H4 (cell line): Measurements from ENCODE around the gene RABL3. TPM values are rescaled to one million over a fixed set of nuclear protein-coding genes. Genes with fewer than 3 reads are reported as not detected.
"Not testable (repeated sequence)": the region's sequence is repeated elsewhere in the genome, so short reads cannot be mapped to it uniquely, and the experiment has no call there.

Experiments
- DNase-seq: peaks from one replicate; pipeline ENCODE4 v3.0.0-alpha.2; 2015; ENCODE audit warnings: low spot score
- total RNA-seq: library from RNA; depleted of rRNA; stranded (reverse); fragments of >200 nt; shearing (Covaris generic); gene quantifications from 2 replicates; pipeline ENCODE4 v1.2.3, GENCODE V29; 2014

Gene RABL3
- total RNA-seq, 1 experiment from 2014 or later = 30.6 TPM

DNA sequence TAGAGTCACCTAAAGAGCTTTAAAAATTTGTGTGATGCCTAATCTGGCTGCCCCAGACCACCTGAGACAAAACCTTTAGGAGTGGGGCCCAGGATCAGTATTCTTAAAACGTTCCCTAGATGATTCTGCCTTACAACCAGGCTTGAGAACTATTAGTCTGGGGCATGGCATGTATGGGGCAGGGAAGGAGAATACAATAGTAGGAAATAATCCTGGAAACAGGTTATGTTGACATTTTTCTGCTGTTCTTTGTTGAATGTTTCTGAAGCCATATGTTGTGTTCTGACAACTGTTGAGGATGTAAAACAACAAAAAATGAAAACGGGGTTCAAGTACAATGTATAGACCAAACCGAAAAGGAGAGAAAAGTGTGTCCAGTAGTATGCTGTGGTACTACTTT lies 3.1 kb upstream of the RABL3 start:
- DNase-seq = no peak

DNA sequence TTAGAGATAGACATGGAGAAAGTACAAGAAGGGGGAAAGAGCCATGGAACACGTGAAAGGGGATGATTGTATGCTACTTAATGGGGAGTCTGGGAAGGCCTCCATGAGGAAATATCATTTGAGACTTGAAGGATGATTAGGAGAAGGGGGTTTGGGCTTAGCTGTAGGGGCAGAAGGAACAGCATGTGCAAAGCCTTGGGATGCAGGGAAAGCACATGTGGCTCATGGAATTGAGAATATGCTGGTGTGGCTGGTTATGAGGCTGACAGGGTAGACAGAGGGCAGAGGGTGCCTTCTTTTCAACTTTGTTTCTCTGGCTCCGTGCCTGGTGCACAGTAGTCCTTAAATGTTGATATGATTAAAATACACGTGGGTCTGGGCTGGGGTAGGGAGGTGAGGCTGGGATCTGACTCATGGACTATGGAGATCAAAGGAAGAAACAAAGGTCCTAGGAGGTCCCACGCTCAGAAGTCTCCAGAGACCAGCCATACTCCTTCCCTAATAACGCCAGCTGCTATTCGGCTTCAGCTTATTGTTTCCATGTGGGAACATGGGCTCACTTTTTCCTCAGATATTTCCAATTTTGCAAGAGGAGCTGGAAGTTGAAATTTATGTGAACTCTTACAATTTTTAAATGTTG lies 1.4 kb upstream of the RABL3 start:
- no peak for DNase-seq

DNA sequence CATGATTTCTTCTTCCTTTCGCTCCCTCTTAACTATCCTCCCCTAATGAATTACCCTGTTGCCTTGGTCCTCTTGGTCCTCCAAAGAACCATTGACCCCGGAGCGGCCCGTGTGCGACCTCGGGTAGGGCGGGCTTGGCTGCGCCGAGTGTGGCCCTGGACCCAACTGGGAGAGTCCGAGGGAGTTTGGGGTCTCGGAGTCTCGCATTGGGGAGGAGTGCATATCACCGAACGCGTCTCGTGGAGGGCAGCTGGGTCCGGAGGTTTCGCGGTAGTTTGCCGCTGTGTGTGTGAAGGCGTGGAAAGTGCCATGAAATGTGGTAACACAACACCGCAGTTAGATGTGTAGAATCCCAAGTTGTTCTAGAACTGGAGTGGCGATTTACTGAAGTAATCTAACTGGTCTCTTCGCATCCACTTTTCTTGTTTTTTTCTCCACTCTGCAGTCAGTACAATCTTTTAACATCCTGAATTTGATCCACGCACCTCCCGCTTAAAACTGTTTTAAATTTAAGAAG lies 591 bp upstream of the RABL3 start:
- peak; percentile 11 for DNase-seq

DNA sequence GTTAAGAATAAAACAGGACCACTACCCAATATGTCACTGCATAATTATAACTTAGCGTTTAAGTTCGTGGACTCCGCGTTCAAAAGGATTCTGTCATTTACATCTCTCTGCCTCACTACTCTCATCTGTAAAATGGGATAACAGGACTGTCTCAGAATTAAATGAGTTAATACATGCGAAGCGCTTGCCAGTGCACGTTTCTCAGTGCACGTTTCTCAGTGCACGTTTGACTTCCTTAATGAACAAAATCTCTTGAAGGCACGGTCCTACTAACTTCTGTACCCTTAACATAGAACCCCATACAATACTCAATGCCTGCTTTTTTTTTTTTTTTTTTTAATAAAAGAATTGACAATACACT lies 499 bp downstream of the RABL3 start:
- DNase-seq = peak; percentile 35

DNA sequence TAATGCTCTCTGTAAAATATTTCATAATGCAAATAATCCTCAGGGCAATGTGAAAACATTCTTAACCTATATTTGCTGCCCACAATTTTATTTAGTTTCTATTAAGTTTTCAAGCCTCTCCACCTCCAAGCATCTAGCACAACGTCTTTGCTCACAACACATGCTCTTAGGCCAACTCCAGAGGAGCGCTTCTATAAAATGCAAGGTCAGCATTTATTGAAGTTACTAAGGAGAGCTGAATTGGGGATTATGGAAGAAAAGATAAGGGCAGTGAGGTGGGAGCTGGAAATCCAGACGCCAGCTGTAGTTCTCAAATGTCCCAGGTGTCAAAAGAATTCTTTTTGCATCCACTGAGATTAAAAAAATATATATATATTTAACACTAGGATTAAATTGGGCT lies 996 bp downstream of the RABL3 start:
- no peak for DNase-seq

DNA sequence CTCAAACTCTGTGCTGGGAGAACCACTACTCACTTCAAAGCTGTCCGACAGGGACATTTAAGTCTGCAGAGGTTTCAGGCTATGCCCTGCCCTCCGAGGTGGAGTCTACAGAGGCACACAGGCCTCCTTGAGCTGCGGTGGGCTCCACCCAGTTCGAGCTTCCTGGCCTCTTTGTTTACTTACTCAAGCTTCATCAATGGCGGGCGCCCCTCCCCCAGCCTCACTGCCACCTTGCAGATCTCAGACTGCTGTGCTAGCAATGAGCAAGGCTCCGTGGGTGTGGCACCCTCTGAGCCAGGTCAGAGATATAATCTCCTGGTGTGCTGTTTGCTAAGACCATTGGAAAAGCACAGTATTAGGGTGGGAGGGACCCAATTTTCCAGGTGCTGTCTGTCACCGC lies 4.3 kb downstream of the RABL3 start:
- not testable (repeated sequence) for DNase-seq

DNA sequence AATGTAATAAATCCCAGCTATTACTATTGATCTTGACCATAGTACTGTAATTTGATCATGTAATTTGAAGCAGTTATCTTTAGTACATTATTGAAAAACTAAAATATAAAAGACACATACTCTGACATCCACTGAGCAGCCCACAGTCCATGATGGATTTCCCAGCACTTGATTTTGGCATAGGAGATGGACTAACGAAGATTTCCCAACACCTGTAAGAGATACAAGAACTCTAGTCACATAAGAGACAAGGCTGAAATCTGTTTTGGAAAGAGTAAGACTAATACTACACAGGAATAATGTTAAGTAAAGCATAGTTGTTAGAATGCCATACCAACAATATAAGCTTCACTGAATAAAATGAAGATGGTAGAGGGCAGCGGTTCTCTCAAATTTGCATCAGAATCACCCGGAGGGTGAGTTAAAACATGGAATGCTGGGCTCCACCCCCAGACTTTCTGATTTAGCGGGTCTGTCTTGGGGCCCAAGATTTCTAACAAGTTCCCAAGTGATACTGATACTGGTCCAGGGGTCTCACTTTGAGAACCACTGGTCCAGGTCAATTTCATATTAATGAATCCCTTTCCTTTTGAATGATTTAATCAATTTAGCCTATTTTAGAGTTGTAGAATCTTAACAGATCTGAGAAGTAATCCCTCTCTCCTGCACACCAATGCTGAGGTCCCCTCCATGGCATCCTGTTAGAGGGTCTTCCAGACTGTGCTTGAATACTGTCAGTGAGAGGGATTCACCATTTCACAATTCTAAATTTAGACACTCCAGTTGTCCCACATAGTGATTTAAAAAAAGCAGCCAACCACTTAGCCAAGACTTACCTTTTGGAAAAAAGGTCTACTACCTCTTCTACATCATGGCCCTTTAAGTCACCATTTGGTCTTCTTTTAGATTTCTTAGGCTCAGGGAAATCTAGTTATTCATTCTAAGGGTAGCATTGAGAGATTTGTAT lies 11.5 kb downstream of the RABL3 start:
- DNase-seq = no peak

DNA sequence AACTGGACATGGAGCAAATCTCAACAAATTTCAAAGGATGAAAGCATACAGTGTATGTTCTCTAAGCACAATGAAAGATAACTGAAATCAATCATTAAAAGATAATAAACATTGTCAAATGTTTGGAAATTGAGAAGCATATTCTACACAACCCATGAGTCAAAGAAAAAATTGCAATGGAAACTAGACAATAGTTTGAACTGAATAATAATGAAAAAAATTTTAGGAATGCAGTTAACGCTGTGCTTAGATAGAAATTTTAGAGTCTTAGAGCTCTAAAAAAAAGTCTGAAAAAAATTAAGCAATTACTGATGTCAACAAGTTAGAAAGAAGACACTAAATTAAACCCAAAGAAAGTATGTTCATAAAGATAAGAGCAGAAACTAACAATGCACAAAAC lies 15.5 kb downstream of the RABL3 start:
- DNase-seq = no peak

DNA sequence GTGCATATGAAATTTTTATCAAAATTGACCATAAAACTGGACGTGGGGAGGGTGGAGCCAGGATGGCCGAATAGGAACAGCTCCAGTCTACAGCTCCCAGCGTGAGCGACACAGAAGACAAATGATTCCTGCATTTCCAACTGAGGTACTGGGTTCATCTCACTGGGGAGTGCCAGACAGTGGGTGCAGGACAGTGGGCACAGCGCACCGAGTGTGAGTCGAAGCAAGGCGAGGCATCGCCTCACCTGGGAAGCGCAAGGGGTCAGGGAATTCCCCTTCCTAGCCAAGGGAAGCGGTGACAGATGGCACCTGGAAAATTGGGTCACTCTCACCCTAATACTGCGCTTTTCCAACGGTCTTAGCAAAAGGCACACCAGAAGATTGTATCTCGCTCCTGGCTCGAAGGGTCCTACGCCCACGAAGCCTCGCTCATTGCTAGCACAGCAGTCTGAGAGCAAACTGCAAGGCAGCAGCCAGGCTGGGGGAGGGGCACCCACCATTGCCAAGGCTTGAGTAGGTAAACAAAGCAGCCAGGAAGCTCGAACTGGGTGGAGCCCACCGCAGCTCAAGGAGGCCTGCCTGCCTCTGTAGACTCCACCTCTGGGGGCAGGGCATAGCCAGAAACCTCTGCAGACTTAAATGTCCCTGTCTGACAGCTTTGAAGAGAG lies 23.0 kb downstream of the RABL3 start:
- DNase-seq = not testable (repeated sequence)

DNA sequence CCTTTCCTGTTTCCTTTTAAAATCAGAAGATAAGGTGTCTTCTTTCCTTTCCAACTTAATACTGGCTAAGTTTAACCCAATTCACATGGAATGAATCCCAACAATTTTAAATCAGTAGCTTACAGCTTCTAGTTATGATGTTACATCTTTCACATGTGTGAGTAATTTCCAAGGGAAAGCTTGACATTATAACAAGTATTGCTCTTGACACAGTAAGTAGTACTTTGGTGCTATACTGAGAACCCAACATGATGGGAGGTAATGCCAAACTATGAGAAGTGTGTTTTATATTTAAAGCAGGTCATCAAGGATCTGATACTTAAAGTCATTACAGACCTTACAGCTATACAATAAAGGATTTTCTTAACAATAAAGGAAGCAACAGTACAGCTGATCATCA lies 29.1 kb downstream of the RABL3 start:
- no peak for DNase-seq

DNA sequence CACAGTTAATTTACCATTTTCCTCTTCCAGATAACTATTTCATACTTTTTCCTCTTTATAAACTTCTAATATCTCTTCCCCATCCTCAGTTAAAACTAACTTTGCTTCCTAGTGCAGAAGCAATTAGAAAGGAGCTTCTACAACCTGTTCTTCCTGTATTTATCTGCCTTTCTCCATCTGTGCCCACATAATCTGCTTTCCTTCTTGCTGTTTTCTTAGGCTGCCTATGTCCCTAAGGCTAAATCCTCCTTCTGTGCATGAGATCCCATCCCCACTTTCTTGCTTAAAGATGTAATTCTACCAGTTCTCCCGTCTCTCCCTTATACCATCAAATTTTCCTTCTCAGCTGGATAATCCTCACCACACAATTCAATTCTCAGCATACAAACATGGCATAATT lies 31.9 kb downstream of the RABL3 start:
- DNase-seq = no peak

DNA sequence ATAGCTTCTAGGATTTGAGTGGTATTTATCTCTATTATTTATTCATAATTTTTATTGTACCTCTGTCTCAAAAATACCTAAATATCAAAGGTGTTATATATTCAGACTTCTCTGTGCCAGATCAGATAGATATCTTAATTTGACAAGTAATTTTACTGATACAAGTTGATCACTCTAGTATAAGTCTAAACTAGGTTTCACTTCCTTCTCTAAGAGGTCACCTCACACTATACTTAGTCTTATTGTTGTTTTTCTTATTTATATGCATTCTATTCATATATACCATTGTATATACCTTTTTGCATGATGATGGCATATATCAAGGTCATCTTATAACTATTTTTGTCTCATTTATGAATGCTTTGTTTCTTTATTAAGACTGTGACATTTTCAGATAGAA lies 33.9 kb downstream of the RABL3 start:
- no peak for DNase-seq

DNA sequence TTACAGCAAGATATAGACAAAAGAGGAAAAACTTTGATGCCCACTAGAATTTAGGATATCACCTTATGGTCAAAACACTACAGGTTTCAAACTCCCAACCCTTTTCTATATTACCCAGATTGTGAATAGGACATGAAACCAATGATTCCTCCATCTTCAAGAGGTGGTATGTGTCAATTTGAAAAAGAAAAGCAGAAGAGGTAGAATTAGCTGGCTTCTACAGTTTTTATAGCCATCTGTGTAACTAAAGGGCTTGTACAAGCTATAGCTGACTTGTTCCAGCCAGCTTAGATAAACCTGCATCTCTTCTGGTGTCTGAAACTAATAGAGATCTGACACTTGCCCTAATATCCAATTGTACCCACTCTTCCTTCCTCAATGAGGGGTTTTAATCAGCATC lies 35.4 kb downstream of the RABL3 start:
- no peak for DNase-seq

DNA sequence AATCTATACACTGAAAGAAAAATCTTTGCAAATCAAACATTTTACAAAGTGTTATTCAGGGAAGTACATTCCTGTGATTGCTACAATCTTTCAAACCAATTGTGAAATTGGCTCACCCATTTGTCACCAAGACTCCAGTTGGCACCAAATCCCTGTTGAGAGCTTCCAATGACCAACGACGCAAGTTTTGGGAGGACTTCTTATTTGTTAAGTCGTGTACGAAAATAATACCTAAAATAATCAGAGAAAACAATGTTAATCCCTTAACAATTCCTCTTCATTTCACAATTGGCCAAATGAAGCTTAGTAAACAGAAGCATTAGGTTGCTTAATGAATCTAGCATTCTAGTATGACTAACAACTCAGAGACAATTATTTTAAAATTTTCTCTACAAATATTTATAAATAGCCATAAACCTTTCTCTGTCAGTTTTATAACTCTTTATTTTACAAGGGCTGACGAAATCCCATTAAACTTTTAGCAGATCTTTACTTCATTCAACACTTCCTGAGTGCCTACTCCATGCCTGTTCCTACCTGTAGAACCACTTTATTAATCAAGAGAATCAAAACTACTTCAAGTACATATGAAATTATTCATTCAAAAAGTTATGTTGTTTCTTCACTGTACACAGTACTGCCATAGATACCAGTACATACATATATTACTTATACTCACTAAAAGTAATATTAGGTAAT lies 36.3 kb downstream of the RABL3 start:
- DNase-seq = no peak

DNA sequence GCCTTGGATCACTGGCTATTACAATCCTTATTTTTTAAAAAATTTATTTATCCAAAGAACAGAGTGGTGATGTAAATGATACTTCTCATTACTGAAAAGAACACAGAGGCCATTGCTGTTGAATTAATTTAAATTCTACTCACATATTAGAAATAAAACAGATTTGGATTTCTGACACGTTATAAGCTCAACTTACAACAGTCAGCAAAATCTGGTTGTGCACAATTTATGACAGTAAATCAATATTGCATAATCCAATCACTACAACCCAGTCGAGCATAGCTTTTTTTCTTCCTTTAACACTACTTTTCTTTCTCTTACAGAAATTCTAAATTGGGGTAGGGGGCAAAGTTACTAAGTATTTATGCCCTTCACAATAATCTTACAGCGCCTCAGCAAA lies 43.0 kb downstream of the RABL3 start:
- no peak for DNase-seq

DNA sequence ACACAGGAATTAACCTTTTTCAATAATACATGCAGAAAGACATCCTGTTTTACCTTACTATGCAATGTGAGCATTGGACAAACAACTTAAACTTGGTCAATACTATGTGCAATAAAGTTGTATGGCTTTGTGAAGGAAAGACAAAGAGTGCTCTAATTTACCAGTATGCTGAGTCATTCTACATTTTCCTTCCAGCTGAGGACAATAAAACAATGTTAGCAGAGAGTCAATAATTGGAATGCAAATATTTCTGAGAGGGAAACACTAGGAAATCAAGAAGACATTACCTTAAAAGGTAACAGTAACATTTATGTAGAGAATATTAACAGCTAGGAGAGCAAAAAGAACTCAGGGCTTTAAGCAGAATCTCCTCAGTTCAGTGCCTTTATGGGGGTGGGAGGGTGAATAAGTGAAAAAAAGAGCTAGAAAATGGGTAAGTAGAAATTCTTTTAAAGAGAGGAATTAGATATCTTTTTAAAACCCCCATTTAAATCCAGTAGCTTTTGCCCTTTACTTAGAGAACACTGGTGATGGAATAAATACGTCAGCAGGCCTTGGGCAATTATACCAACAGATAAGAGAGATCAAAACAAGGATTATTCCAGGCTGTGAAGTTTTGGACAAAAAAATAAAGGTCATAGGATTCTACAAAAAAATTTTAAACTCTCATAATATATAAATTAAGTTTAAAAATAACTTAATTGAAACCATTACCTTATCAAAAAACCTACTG lies 48.7 kb downstream of the RABL3 start:
- DNase-seq = peak; percentile 79

DNA sequence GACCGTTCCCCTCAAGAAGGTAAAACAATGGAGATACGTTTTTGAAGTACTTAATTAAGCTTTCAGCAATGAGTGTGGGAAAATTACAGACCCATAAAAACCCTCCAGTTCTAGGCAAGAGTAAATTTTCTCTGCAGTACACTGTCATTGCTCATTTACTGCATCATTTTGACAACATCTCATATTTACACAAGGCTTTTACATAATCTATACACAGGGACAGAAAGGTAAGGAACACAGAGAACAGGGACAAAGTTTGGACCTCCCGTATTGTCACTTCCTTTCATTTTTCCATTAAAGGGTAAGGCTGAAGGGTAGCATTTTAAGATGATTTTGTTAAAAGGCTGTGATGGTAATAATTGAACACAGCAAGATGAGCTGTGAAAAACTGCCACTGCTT lies 52.9 kb downstream of the RABL3 start:
- no peak for DNase-seq

DNA sequence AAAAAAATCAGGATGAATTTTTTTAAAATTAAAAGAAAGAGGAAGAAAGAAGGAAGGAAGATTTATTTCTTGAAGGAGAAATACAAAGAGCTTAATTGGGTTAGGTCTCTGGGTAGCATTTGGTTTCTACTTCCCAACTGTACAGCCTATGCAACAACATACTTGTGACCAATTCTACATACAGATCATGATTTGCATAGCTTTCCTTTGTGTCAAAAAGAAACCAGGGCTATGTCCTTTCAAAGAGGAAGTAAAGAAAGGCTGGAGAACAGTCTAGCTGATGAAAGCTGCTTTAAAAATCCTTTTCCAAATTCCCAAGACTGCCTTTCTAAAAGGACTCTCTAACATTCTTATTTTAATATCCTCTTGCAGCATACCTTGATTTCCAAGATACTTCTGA lies 54.2 kb downstream of the RABL3 start:
- no peak for DNase-seq

DNA sequence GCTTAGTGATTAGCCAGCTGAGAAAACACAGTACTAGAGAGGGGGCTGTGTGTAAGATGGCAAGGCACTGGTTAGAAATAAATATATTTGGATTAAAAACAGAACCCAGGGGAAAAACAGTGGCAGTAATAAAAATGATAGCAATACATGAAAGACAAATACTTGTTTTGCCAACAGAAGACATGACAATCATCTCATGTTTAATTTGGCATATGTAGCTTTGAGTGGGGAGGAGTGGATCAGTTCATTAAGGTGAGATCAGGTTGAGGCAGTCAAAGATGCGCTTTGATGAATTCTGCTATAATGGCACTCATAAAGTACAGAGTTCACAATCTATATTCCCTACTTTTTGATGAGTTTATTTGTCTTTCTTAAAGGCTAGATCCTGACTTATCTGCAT lies 56.9 kb downstream of the RABL3 start:
- DNase-seq = no peak

DNA sequence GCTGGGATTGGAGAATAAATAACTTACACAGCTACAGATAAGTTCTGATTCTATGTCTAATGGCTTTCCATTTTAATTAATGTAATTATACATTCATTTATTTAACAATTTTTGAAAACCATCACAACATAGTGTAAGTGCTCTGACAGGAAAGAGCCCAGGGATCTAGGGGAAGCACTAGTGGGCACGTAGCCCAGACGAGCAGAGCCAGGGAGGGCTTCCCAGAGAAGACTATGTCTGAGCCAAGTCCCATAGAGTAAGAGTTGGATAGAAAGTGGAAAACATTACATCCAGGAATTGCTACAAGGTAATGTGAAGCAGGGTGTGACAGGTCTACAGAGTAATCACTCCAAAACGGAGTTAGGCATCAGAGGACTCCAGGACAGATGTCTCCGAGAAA lies 57.4 kb downstream of the RABL3 start:
- DNase-seq = no peak

DNA sequence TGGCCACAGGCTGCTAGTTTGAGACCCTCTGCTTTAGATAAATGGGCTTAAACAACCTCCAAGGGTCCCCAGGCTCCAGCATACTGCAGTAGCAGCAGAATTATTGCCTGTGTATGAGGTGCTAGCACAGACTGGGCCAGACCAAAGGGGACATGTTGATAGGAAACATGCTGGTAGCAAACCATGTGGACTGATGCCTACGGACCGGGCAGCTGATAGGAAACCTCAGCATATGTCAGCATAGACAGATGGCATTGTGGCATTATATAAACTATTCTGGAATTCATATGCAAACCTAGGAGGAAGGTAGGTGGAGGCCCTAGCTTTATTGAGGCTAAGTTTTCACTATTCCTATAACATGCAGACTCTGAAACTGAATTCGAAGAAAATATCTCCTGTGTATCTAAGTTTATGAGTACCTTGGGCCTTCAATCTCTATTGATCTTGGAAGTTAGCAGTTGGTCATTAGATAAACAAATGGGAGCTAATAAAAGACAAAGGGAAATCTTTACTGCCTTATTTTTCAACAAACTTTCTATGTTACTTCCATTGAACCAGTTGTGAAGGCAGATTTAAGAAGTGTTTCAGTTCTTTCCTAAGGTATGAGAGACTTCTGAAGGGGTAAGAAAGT lies 58.5 kb downstream of the RABL3 start:
- no peak for DNase-seq
